IMR-90 (cell line): ENCODE results near the gene SYNE2. TPM values are rescaled to one million over a fixed set of nuclear protein-coding genes. Genes with fewer than 3 reads are reported as not detected.
A peak's percentile ranks its signal among the peaks of the same experiment; 100 is the strongest.

ENCODE experiments used
- ATAC-seq: fragments of 200-7000 bp; cut with Tn5 transposase; 2 replicates; pipeline ENCODE4 v1.9.1; 2020; ENCODE audit warnings: low read depth, mild to moderate bottlenecking, moderate library complexity
- BruUV-seq: library from RNA; stranded (reverse); fragments of 400-500 nt; replicated peaks from 2 replicates; lab custom pipeline; 2021; lab: Mats Ljungman, UMichigan
- CTCF ChIA-PET: fragments of 300-600 bp; formaldehyde crosslinking; extraction: SDS; loops from one replicate; lab custom pipeline; 2021; ENCODE audit warnings: antibody characterized with exemption; lab: Yijun Ruan, JAX
- POLR2A ChIA-PET: fragments of 300-600 bp; sonication (Branson Sonifier 250); formaldehyde crosslinking; loops from one replicate; lab custom pipeline; 2022; ENCODE audit warnings: antibody characterized with exemption; ENCODE audit not compliant: unreplicated experiment; lab: Charles Lee
- DNase-seq: peaks from one replicate; pipeline ENCODE4 v3.0.0; 2013
- H2AFZ ChIP-seq: replicated peaks from 2 replicates; pipeline ENCODE3; 2013; ENCODE audit warnings: low read length, mild to moderate bottlenecking; ENCODE audit not compliant: poor library complexity
- H2AK5ac ChIP-seq: 2 replicates; pipeline ENCODE4 v1.6.1; 2013; ENCODE audit warnings: low read depth, low read length, inconsistent platforms
- H2AK9ac ChIP-seq: replicated peaks from 2 replicates; pipeline ENCODE3; 2013; ENCODE audit warnings: mild to moderate bottlenecking, low read depth, low read length, moderate library complexity; ENCODE audit not compliant: poor library complexity
- H2BK120ac ChIP-seq: 2 replicates; pipeline ENCODE4 v1.6.1; 2013; ENCODE audit warnings: low read depth, low read length, inconsistent platforms
- H2BK15ac ChIP-seq: 3 replicates; pipeline ENCODE4 v1.6.1; 2013; ENCODE audit warnings: low read depth, low read length, inconsistent platforms
- H2BK20ac ChIP-seq: 2 replicates; pipeline ENCODE4 v1.6.1; 2013; ENCODE audit warnings: low read depth, mild to moderate bottlenecking, inconsistent platforms, low read length, moderate library complexity
- H2BK5ac ChIP-seq: 2 replicates; pipeline ENCODE4 v1.6.1; 2013; ENCODE audit warnings: mild to moderate bottlenecking, low read depth, low read length, inconsistent platforms; ENCODE audit not compliant: poor library complexity, severe bottlenecking
- H3K14ac ChIP-seq: replicated peaks from 2 replicates; pipeline ENCODE4 v1.6.1; 2013; ENCODE audit warnings: low read depth, low read length, inconsistent platforms
- H3K18ac ChIP-seq: 2 replicates; pipeline ENCODE4 v1.6.1; 2013; ENCODE audit warnings: low read depth, low read length, control low read depth
- H3K23ac ChIP-seq: 2 replicates; pipeline ENCODE4 v1.6.1; 2013; ENCODE audit warnings: low read depth, low read length, inconsistent platforms
- H3K27ac ChIP-seq: 2 replicates; pipeline ENCODE4 v1.5.1; 2013; ENCODE audit warnings: mild to moderate bottlenecking, control low read depth, low read length; ENCODE audit not compliant: insufficient read depth
- H3K27me3 ChIP-seq: 2 replicates; pipeline ENCODE4 v1.6.1; 2013; ENCODE audit warnings: low read length; ENCODE audit not compliant: control insufficient read depth, insufficient read depth
- H3K36me3 ChIP-seq: 2 replicates; pipeline ENCODE4 v1.6.1; 2013; ENCODE audit warnings: low read length, mixed read lengths; ENCODE audit not compliant: control insufficient read depth, insufficient read depth
- H3K4ac ChIP-seq: 2 replicates; pipeline ENCODE4 v1.6.1; 2013; ENCODE audit warnings: low read depth, low read length, inconsistent platforms
- H3K4me1 ChIP-seq: 2 replicates; pipeline ENCODE4 v1.6.1; 2013; ENCODE audit warnings: low read length, mixed read lengths; ENCODE audit not compliant: control insufficient read depth, insufficient read depth
- H3K4me2 ChIP-seq: 2 replicates; pipeline ENCODE4 v1.6.1; 2013; ENCODE audit warnings: low read depth, mild to moderate bottlenecking, control low read depth, low read length, moderate library complexity
- H3K4me3 ChIP-seq: 2 replicates; pipeline ENCODE4 v1.5.1; 2013; ENCODE audit warnings: low read depth, mild to moderate bottlenecking, control low read depth, low read length, moderate library complexity; ENCODE audit not compliant: insufficient read depth
- H3K56ac ChIP-seq: 2 replicates; pipeline ENCODE4 v1.6.1; 2013; ENCODE audit warnings: low read length, inconsistent platforms; ENCODE audit not compliant: insufficient read depth; ENCODE audit errors: extremely low read depth
- H3K79me1 ChIP-seq, 2 experiments: 2 replicates each; pipeline ENCODE4 v1.6.1; 2013; ENCODE audit warnings: low read length in 2 of 2, inconsistent platforms in 1 of 2, low read depth in 1 of 2
- H3K9ac ChIP-seq: 2 replicates; pipeline ENCODE4 v1.6.1; 2013; ENCODE audit warnings: low read depth, low read length, control low read depth
- H3K9me1 ChIP-seq: 2 replicates; pipeline ENCODE4 v1.6.1; 2013; ENCODE audit warnings: low read length, inconsistent platforms; ENCODE audit not compliant: insufficient read depth
- H3K9me3 ChIP-seq: 2 replicates; pipeline ENCODE4 v1.6.1; 2013; ENCODE audit warnings: low read length; ENCODE audit not compliant: control insufficient read depth, insufficient read depth
- H4K20me1 ChIP-seq: 2 replicates; pipeline ENCODE4 v1.6.1; 2013; ENCODE audit warnings: low read length, inconsistent platforms; ENCODE audit not compliant: insufficient read depth
- H4K5ac ChIP-seq: 2 replicates; pipeline ENCODE4 v1.6.1; 2013; ENCODE audit warnings: mild to moderate bottlenecking, low read depth, low read length, control low read depth
- H4K8ac ChIP-seq, 2 experiments: 2 replicates each; pipeline ENCODE4 v1.6.1; 2013; ENCODE audit warnings: low read depth in 2 of 2, low read length in 2 of 2, control low read depth in 1 of 2, inconsistent platforms in 1 of 2
- H4K91ac ChIP-seq: 2 replicates; pipeline ENCODE4 v1.6.1; 2013; ENCODE audit warnings: low read depth, low read length, inconsistent platforms; ENCODE audit not compliant: insufficient read depth
- POLR2A ChIP-seq: IDR thresholded peaks from 2 replicates; pipeline ENCODE4 v1.6.1; 2012; ENCODE audit warnings: mild to moderate bottlenecking, low read depth, low read length
- WGBS, 2 experiments: methylation state at CpG; one replicate each; pipeline versions ENCODE4 v1.1.5 to v1.1.7; 2013; ENCODE audit warnings: missing lambda C conversion rate in 2 of 2; ENCODE audit not compliant: insufficient read length in 1 of 2; ENCODE audit errors: extremely low coverage in 2 of 2; 5-methylcytosine and 5-hydroxymethylcytosine counted together
- dilution Hi-C: fragments of 300-500 bp; cut with HindIII; formaldehyde crosslinking; loops from one replicate; pipeline ENCODE4 v1.14.3; 2018; ENCODE audit warnings: low sequenced_read_pairs; ENCODE audit not compliant: unreplicated experiment
- in situ Hi-C: fragments of 300-500 bp; cut with MboI; formaldehyde crosslinking; loops from 3 replicates; pipeline ENCODE4 v1.14.3; 2019; ENCODE audit warnings: low sequenced_read_pairs, inconsistent platforms, mixed read lengths
- intact Hi-C: fragments of 100-400 bp; cut with micrococcal nuclease; formaldehyde crosslinking; loops from 2 replicates; pipeline ENCODE4 v1.10.0; 2022
- polyA plus RNA-seq, 3 experiments: library from polyadenylated mRNA; depleted of rRNA; stranded (reverse); fragments of >200 nt; gene quantifications; 2 replicates each; pipeline ENCODE4 v1.2.3, GENCODE V29; 2012; ENCODE audit warnings: low replicate concordance in 1 of 3
- total RNA-seq: library from RNA; depleted of rRNA; stranded (reverse); fragments of >200 nt; gene quantifications from 2 replicates; pipeline ENCODE4 v1.2.3, GENCODE V29; 2012

Gene SYNE2
- total and polyA plus RNA-seq, 2 of the 4 experiments (the other 2 are of a cell fraction) = 5.2 to 28.9 TPM

- Histone ChIP-seq H4K91ac (no peak overlapping the region), H4K8ac (no peak overlapping the region), H3K27ac (no peak overlapping the region), H3K4me2 (no peak overlapping the region), H2BK5ac (no peak overlapping the region), H3K23ac (no peak overlapping the region), H2BK120ac (no peak overlapping the region), H3K4me1 (peaks cover 7% of the 10 kb centered on the region; the same call in 1 of the 2 replicates), H3K9me1 (peaks cover 5% of the 10 kb centered on the region), H4K5ac (no peak overlapping the region), H3K9ac (no peak overlapping the region), H3K56ac (no peak overlapping the region), H2BK15ac (no peak overlapping the region), H4K20me1 (no peaks in the 10 kb centered on the region), H3K36me3 (no peaks in the 10 kb centered on the region), H2AK9ac (no peak overlapping the region), H3K79me1 (no peaks in the 10 kb centered on the region), H3K9me3 (no peaks in the 10 kb centered on the region), H3K18ac (no peak overlapping the region), H2AK5ac (no peak overlapping the region), H3K27me3 (no peaks in the 10 kb centered on the region; the same call in 1 of the 2 replicates), H3K4me3 (no peak overlapping the region), H2BK20ac (no peak overlapping the region), H3K4ac (no peak overlapping the region), H3K14ac (no peak overlapping the region), H2AFZ (peak overlapping the region; percentile 47)
- intact Hi-C loops (no loop called here), dilution Hi-C loops (no loop called here), in situ Hi-C loops (no loop called here)
- no TSS peak for BruUV-seq
- no CpG with 5 or more reads among the region's 2 CpGs for WGBS, 2 experiments
- TF ChIP-seq POLR2A = no peak
- POLR2A ChIA-PET = no interaction called here
- DNase-seq (no peak), ATAC-seq (no peak)
- CTCF ChIA-PET = interaction anchor here (0.7 kb wide), 1 partner anchor 79 kb away, joined by 3 read pairs; no protein-coding TSS in a partner anchor
These were observed 385.8 kb downstream of the SYNE2 start for GRCh38 chr14:64238631-64239030.
